ENCODE measurements around the gene ERN1. TPM values are rescaled to one million over a fixed set of nuclear protein-coding genes. Genes with fewer than 3 reads are reported as not detected.

Gene ERN1
- polyA plus RNA-seq, 3 donors, result 11.0 to 27.5 (median 13.7) TPM

DNA sequence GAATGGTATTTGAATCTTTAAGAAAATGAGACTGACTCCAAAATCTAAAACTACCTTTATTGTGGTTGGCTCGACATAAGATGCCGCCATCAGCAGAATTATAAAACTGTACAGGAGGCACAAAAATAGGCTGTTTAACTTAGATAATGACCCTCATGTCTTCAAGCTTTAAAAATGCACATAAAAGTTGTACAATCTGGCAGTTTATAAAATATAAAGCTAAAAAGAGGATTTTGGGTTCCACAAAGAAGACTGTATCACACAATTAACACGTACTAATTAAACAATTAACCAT, 90.9 kb downstream of the ERN1 start:
- Mint-ChIP-seq H3K27ac (no peak overlapping the region), H3K36me3 (peaks cover 63 to 69% of the 10 kb centered on the region in 2 donors), H3K9me3 (no peaks in the 10 kb centered on the region), H3K4me1 (no peaks in the 10 kb centered on the region), H3K27me3 (ENCODE audit: low read depth in 3 of 3) (no peaks in the 10 kb centered on the region), H3K4me3 (no peak overlapping the region)
- no CpG with 5 or more reads among the region's 3 CpGs for WGBS (ENCODE audit: insufficient coverage)
- Histone ChIP-seq H3K79me2 (ENCODE audit: insufficient read depth, low read length) (no peaks in the 10 kb centered on the region), H3K9me3 (replicated peaks in 1 of 2; ENCODE audit: control insufficient read depth in 1 of 2, insufficient read depth in 1 of 2, low read length in 2 of 2) (no peaks in the 10 kb centered on the region), H3K36me3 (replicated peaks in 1 of 2; ENCODE audit: control insufficient read depth in 1 of 2, insufficient read depth in 2 of 2, low read length in 2 of 2) (peaks cover 54 to 67% of the 10 kb centered on the region in 2 donors), H3K4me3 (replicated peaks in 1 of 3; ENCODE audit: low read depth in 2 of 3, low read length in 3 of 3) (no peak overlapping the region), H3K4me2 (replicated peaks; ENCODE audit: extremely low read depth, low read length, poor library complexity, severe bottlenecking) (no peak overlapping the region), H2AFZ (ENCODE audit: insufficient read depth, low read depth, low read length, poor library complexity, severe bottlenecking) (no peak overlapping the region), H4K20me1 (ENCODE audit: insufficient read depth, low read length) (no peaks in the 10 kb centered on the region), H3K4me1 (ENCODE audit: control insufficient read depth in 1 of 2, insufficient read depth in 2 of 2, low read length in 2 of 2) (no peaks in the 10 kb centered on the region), H3K9ac (ENCODE audit: insufficient read depth, low read length, poor library complexity, severe bottlenecking) (no peak overlapping the region), H3K27ac (ENCODE audit: low read depth in 1 of 2, low read length in 2 of 2) (no peak overlapping the region), H3K27me3 (ENCODE audit: control insufficient read depth in 2 of 2, insufficient read depth in 2 of 2, low read length in 2 of 2) (no peaks in the 10 kb centered on the region)
- DNase-seq, result no peak
- intact Hi-C loops (cut with micrococcal nuclease), result loop anchor here in 1 of 2 donors (10.0 kb wide), 1 partner anchor 236 kb away; no protein-coding TSS in a partner anchor
- no peak for TF ChIP-seq CTCF (IDR thresholded peaks at IDR 0.05)

DNA sequence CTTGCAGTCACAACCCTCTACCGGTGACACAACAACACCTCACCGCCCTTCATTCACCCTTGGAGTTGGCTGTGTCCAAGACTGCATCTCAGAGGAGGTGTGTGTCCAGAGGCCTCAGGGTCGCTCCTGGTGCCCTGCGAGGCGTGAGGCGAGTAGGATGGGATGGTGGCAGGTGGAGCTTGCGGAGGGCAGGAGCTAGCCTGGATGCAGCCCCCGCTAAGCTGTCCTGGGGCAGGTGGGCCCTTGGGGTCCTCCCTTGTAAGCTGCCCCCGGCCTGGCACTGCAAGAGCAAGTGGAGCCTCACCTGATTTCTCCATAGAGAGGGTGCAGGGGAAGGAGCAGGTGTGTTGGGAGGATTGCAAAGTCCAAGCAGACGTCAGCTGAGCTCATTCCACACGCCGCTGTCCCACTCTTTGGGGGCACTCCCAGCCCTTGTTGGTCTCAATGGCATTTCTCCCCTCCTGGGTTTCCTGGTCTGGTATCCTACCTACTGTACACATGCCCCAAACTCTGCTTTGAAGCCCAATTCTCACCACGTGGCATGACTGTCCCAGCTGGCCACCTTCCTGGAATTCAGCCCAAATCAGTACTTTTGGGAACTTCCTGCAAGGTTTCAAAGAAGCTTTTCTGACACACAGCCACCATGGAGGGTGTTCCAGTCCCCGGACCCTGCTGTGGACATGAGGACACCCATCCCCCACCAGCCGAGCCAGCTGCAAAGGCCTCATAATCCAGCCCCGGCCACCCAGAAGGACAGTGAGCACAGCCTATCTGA, 91.4 kb downstream of the ERN1 start:
- Mint-ChIP-seq H3K36me3 (peaks cover 57 to 64% of the 10 kb centered on the region in 2 donors), H3K4me1 (no peaks in the 10 kb centered on the region), H3K9me3 (no peaks in the 10 kb centered on the region), H3K27me3 (ENCODE audit: low read depth in 3 of 3) (no peaks in the 10 kb centered on the region), H3K27ac (peak overlapping the region in 3 of 7 donors; percentile 5 to 43 (median 32)), H3K4me3 (no peak overlapping the region)
- no peaks in the 10 kb centered on the region for H3K27me3 ChIP-seq (ENCODE audit: control insufficient read depth in 2 of 2, insufficient read depth in 2 of 2, low read length in 2 of 2)
- H3K9me3 ChIP-seq (replicated peaks in 1 of 2; ENCODE audit: control insufficient read depth in 1 of 2, insufficient read depth in 1 of 2, low read length in 2 of 2), result no peaks in the 10 kb centered on the region
- no peaks in the 10 kb centered on the region for H3K4me1 ChIP-seq (ENCODE audit: control insufficient read depth in 1 of 2, insufficient read depth in 2 of 2, low read length in 2 of 2)
- WGBS (ENCODE audit: insufficient coverage), result 96% methylated on average over 10 of the region's 16 CpGs
- H3K36me3 ChIP-seq (replicated peaks in 1 of 2; ENCODE audit: control insufficient read depth in 1 of 2, insufficient read depth in 2 of 2, low read length in 2 of 2), result peaks cover 48 to 62% of the 10 kb centered on the region in 2 donors
- intact Hi-C loops (cut with micrococcal nuclease), result loop anchor here in 1 of 2 donors (10.0 kb wide), 1 partner anchor 236 kb away; no protein-coding TSS in a partner anchor
- DNase-seq, result no peak
- H2AFZ ChIP-seq (ENCODE audit: insufficient read depth, low read depth, low read length, poor library complexity, severe bottlenecking), result no peak overlapping the region
- H3K27ac ChIP-seq (ENCODE audit: low read depth in 1 of 2, low read length in 2 of 2), result no peak overlapping the region
- no peak overlapping the region for H3K4me3 ChIP-seq (replicated peaks in 1 of 3; ENCODE audit: low read depth in 2 of 3, low read length in 3 of 3)
- TF ChIP-seq CTCF (IDR thresholded peaks at IDR 0.05), result no peak
- H4K20me1 ChIP-seq (ENCODE audit: insufficient read depth, low read length), result no peaks in the 10 kb centered on the region
- H3K9ac ChIP-seq (ENCODE audit: insufficient read depth, low read length, poor library complexity, severe bottlenecking), result no peak overlapping the region
- no peaks in the 10 kb centered on the region for H3K79me2 ChIP-seq (ENCODE audit: insufficient read depth, low read length)
- H3K4me2 ChIP-seq (replicated peaks; ENCODE audit: extremely low read depth, low read length, poor library complexity, severe bottlenecking), result no peak overlapping the region
